BLaER1 treated with 17β-estradiol and CSF1 and Interleukin-3, amounts not matched to agents 10 nM and 100 nM (cell line): ENCODE results near the gene RHOF.
A peak's percentile ranks its signal among the peaks of the same experiment; 100 is the strongest.

Source experiments
- H3K27ac ChIP-seq, 11 experiments: shearing (Covaris generic); formaldehyde crosslinking; 2 replicates each; pipeline ENCODE4 v1.8.1; 2022
- H3K27me3 ChIP-seq, 11 experiments: shearing (Covaris generic); formaldehyde crosslinking; 2 replicates each; pipeline ENCODE4 v1.8.1; 2022
- H3K36me3 ChIP-seq, 11 experiments: shearing (Covaris generic); formaldehyde crosslinking; 2 replicates each; pipeline ENCODE4 v1.8.1; 2022
- H3K4me1 ChIP-seq, 10 experiments: shearing (Covaris generic); formaldehyde crosslinking; 2 replicates each; pipeline ENCODE4 v1.8.1; 2022
- H3K4me2 ChIP-seq, 11 experiments: shearing (Covaris generic); formaldehyde crosslinking; 2 replicates each; pipeline ENCODE4 v1.8.1; 2022
- H3K4me3 ChIP-seq, 10 experiments: shearing (Covaris generic); formaldehyde crosslinking; 2 replicates each; pipeline ENCODE4 v1.8.1; 2022
- H3K9ac ChIP-seq, 11 experiments: shearing (Covaris generic); formaldehyde crosslinking; 2 replicates each; pipeline ENCODE4 v1.8.1; 2022
- H3K9me3 ChIP-seq, 11 experiments: shearing (Covaris generic); formaldehyde crosslinking; replicated peaks in 1 of 11; 2 replicates each; pipeline ENCODE4 v1.8.1; 2022
- H4K20me1 ChIP-seq, 11 experiments: shearing (Covaris generic); formaldehyde crosslinking; 2 replicates each; pipeline ENCODE4 v1.8.1; 2022
- Cebpa-rat ChIP-seq, 11 experiments: shearing (Covaris generic); IDR thresholded peaks; 2 replicates each; pipeline ENCODE4 v1.8.1; 2022

Gene RHOF

GRCh38 chr12:121822393-121823100 lies 29.1 kb upstream of the RHOF start:
- H4K20me1 ChIP-seq = peaks cover 12 to 82% (median 55%) of the 10 kb centered on the region in 11 experiments; a peak in 19 of 22 replicates
- H3K27me3 ChIP-seq = no peaks in the 10 kb centered on the region
- H3K27ac ChIP-seq = no peak overlapping the region
- no peaks in the 10 kb centered on the region for H3K9me3 ChIP-seq
- H3K9ac ChIP-seq = no peak overlapping the region
- TF ChIP-seq Cebpa-rat (IDR thresholded peaks at IDR 0.05) = no peak
- no peak overlapping the region for H3K4me3 ChIP-seq
- no peak overlapping the region for H3K4me2 ChIP-seq
- peaks cover 0 to 22% (median 9%) of the 10 kb centered on the region in 10 experiments; a peak in 14 of 20 replicates for H3K4me1 ChIP-seq
- H3K36me3 ChIP-seq = peaks cover 78 to 97% (median 91%) of the 10 kb centered on the region in 11 experiments

DNA sequence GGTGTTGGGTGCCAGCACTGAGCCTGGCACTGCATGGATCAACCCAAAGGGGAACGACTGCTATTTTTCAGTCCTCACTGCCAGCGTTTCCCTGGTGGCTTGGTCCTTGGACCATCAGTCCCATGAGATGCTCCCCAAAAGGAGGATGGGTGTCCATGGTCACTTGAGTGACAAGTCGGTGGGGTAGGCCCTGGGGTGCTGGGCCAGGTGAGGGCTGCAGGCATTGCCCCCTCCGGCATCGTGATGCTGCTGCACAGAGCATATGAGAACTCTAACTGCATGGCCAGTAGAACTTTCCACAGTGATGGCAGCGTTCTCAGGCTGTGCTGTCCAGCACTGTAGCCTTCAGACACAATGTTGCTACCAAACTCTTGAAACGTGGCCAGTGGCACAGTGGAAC lies 26.6 kb upstream of the RHOF start:
- Histone ChIP-seq H3K36me3 (peaks cover 86 to 97% (median 94%) of the 10 kb centered on the region in 11 experiments), H3K4me1 (peaks cover 0 to 23% (median 14%) of the 10 kb centered on the region in 10 experiments; a peak in 14 of 20 replicates), H3K4me3 (no peak overlapping the region), H3K4me2 (no peak overlapping the region), H3K27me3 (no peaks in the 10 kb centered on the region), H4K20me1 (peaks cover 12 to 83% (median 73%) of the 10 kb centered on the region in 11 experiments; a peak in 20 of 22 replicates), H3K27ac (no peak overlapping the region), H3K9me3 (no peaks in the 10 kb centered on the region), H3K9ac (0 out of 22 replicates have a peak overlapping the region, but pooled peaks of 1 of the 11 experiments have one; percentile 6)
- TF ChIP-seq Cebpa-rat (IDR thresholded peaks at IDR 0.05) = no peak

DNA sequence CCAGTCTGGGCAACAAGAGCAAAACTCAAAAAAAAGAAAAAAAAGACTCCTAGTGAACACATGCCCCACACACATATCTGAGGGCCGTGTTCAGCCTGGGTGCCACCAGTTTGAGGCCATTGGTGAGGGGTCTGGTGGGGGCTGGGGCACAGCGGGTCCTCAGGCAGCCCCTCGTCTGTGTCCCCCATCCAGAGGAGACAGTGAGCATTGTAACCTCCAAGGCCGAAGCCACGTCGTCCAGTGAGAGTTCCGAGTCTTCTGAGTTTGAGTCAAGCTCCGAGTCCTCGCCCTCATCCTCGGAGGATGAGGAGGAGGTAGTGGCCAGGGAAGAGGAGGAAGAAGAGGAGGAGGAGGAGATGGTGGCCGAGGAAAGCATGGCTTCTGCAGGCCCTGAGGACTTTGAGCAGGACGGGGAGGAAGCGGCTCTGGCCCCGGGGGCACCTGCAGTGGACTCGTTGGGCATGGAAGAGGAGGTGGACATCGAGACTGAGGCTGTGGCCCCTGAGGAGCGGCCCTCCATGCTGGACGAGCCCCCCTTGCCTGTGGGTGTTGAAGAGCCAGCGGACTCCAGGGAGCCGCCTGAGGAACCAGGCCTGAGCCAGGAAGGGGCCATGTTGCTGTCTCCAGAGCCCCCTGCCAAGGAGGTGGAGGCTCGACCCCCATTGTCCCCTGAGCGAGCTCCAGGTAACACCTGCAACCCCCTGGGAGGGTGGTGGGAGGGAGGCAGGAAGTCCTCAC lies 25.9 kb upstream of the RHOF start:
- Histone ChIP-seq H3K36me3 (peaks cover 91 to 97% (median 94%) of the 10 kb centered on the region in 11 experiments), H3K27ac (peak overlapping the region in 2 of 11 experiments; percentile 14 to 21; a peak in 1 of 22 replicates), H3K4me2 (peak overlapping the region in 2 of 11 experiments; percentile 2 to 8; a peak in 1 of 22 replicates), H4K20me1 (peaks cover 15 to 84% (median 75%) of the 10 kb centered on the region in 11 experiments; a peak in 20 of 22 replicates), H3K27me3 (no peaks in the 10 kb centered on the region), H3K9ac (peak overlapping the region in 2 of 11 experiments; percentile 6 to 15; a peak in 3 of 22 replicates), H3K9me3 (no peaks in the 10 kb centered on the region), H3K4me1 (peaks cover 0 to 23% (median 14%) of the 10 kb centered on the region in 10 experiments; a peak in 14 of 20 replicates), H3K4me3 (no peak overlapping the region)
- TF ChIP-seq Cebpa-rat (IDR thresholded peaks at IDR 0.05) = no peak

- no peak for TF ChIP-seq Cebpa-rat (IDR thresholded peaks at IDR 0.05)
- H4K20me1 ChIP-seq = peaks cover 29 to 87% (median 78%) of the 10 kb centered on the region in 11 experiments
- H3K9me3 ChIP-seq = no peaks in the 10 kb centered on the region
Observed at GRCh38 chr12:121817648-121818043, 24.2 kb upstream of the RHOF start.

DNA sequence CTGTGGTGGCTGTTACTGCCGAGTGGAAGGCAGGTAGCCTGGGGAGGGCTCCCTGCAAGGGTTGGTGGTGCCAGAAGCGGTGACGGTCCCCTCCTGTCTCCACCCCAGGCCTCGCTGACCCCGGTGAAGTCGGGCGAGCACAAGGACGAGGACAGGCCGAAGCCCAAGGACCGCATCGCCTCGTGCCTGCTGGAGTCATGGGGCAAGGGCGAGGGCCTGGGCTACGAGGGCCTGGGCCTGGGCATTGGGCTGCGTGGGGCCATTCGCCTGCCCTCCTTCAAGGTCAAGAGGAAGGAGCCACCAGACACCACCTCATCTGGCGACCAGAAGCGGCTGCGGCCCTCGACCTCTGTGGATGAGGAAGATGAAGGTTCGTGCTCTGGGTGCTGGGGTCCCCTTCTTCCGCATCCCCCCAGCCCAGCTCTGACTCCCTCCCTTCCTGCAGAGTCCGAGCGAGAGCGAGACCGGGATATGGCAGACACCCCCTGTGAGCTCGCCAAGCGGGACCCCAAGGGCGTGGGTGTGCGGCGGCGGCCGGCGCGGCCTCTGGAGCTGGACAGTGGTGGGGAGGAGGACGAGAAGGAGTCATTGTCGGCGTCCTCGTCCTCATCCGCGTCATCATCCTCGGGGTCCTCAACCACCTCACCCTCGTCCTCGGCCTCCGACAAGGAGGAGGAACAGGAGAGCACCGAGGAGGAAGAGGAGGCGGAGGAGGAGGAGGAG lies 23.6 kb upstream of the RHOF start:
- Histone ChIP-seq H3K36me3 (peaks cover 82 to 97% (median 91%) of the 10 kb centered on the region in 11 experiments), H3K4me2 (no peak overlapping the region; a peak in 1 of 22 replicates), H3K27me3 (no peaks in the 10 kb centered on the region), H3K9ac (peak overlapping the region in 4 of 11 experiments; percentile 10 to 44 (median 22); a peak in 3 of 22 replicates), H3K27ac (peak overlapping the region in 1 of 11 experiments; percentile 35; a peak in 2 of 22 replicates), H3K4me1 (peaks cover 18 to 42% (median 33%) of the 10 kb centered on the region in 10 experiments), H4K20me1 (peaks cover 35 to 87% (median 79%) of the 10 kb centered on the region in 11 experiments), H3K9me3 (no peaks in the 10 kb centered on the region), H3K4me3 (no peak overlapping the region)
- TF ChIP-seq Cebpa-rat (IDR thresholded peaks at IDR 0.05) = no peak

More at GRCh38 chr12:121817648-121818043, 24.2 kb upstream of the RHOF start:
- H3K4me3 ChIP-seq = no peak overlapping the region
- peaks cover 14 to 36% (median 28%) of the 10 kb centered on the region in 10 experiments for H3K4me1 ChIP-seq
- peak overlapping the region in 4 of 11 experiments; percentile 10 to 44 (median 24); a peak in 3 of 22 replicates for H3K9ac ChIP-seq
- H3K27me3 ChIP-seq = no peaks in the 10 kb centered on the region
- H3K27ac ChIP-seq = peak overlapping the region in 1 of 11 experiments; percentile 35; a peak in 2 of 22 replicates
- peak overlapping the region in 4 of 11 experiments; percentile 0 to 21 (median 16); a peak in 3 of 22 replicates for H3K4me2 ChIP-seq
- peaks cover 88 to 97% (median 93%) of the 10 kb centered on the region in 11 experiments for H3K36me3 ChIP-seq

- Histone ChIP-seq H3K4me1 (peaks cover 32 to 59% (median 50%) of the 10 kb centered on the region in 10 experiments), H3K36me3 (peaks cover 76 to 91% (median 83%) of the 10 kb centered on the region in 11 experiments)
- TF ChIP-seq Cebpa-rat (IDR thresholded peaks at IDR 0.05) = no peak
Observed at GRCh38 chr12:121815263-121815662, 21.8 kb upstream of the RHOF start.

GRCh38 chr12:121814429-121815119 lies 21.1 kb upstream of the RHOF start:
- Histone ChIP-seq H3K4me1 (peaks cover 36 to 61% (median 56%) of the 10 kb centered on the region in 10 experiments), H3K36me3 (peaks cover 76 to 91% (median 83%) of the 10 kb centered on the region in 11 experiments), H3K27me3 (no peaks in the 10 kb centered on the region)

More at GRCh38 chr12:121815263-121815662, 21.8 kb upstream of the RHOF start:
- Histone ChIP-seq H3K27me3 (no peaks in the 10 kb centered on the region), H3K27ac (no peak overlapping the region), H3K9ac (no peak overlapping the region), H3K4me2 (no peak overlapping the region), H3K9me3 (no peaks in the 10 kb centered on the region), H4K20me1 (peaks cover 53 to 89% (median 82%) of the 10 kb centered on the region in 11 experiments), H3K4me3 (no peak overlapping the region)

More at GRCh38 chr12:121814429-121815119, 21.1 kb upstream of the RHOF start:
- Histone ChIP-seq H3K9ac (no peak overlapping the region), H3K9me3 (no peaks in the 10 kb centered on the region), H4K20me1 (peaks cover 52 to 89% (median 82%) of the 10 kb centered on the region in 11 experiments), H3K4me3 (no peak overlapping the region), H3K27ac (no peak overlapping the region), H3K4me2 (no peak overlapping the region)
- no peak for TF ChIP-seq Cebpa-rat (IDR thresholded peaks at IDR 0.05)
